T47D (cell line): ENCODE data around the gene NFATC1.
"Not testable (repeated sequence)": the region's sequence is repeated elsewhere in the genome, so short reads cannot be mapped to it uniquely, and the experiment has no call there.

Source experiments
- DNase-seq, 2 experiments: peaks; one replicate each; pipeline versions ENCODE4 v3.0.0 to v3.0.0-alpha.2; 2011 to 2012; ENCODE audit warnings: low read depth in 1 of 2, low spot score in 1 of 2
- JUND ChIP-seq: IDR thresholded peaks from 2 replicates; pipeline ENCODE4 v1.6.1; 2012; ENCODE audit warnings: low read depth
- in situ Hi-C: cut with HindIII; loops from 2 replicates; pipeline ENCODE4 v1.10.0; 2016; ENCODE audit warnings: low sequenced_read_pairs, low pct_unique_long_range_greater_than_20kb

NFATC1 gene

GRCh38 chr18:79493211-79493800, 97.6 kb downstream of the NFATC1 start:
- no peak for DNase-seq
- TF ChIP-seq JUND, result no peak
- in situ Hi-C loops, result no loop called here

- no peak for DNase-seq
- TF ChIP-seq JUND, result no peak
- in situ Hi-C loops, result no loop called here
Measured at GRCh38 chr18:79493801-79494211, 98.1 kb downstream of the NFATC1 start.

DNA sequence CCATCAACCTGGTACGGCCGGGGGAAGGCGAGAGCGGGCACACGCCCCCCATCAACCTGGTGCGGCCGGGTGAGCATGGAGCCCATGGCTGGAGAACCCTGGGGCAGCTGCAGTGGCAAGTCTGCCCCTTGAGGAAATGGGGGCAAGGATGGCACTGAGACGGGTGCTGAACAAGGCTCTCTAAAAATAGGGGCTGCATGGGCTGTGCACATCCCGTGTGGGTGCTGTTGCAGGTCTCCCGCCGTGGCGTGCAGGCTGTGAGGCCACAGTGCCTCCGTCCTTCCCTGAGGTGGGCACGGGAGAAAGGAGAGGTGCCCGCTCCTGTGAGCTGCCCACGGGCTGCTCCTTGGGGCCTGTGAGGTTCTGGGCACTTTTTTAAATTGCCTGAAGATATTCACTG, 99.2 kb downstream of the NFATC1 start:
- in situ Hi-C loops, result no loop called here
- TF ChIP-seq JUND, result no peak
- DNase-seq, result no peak

GRCh38 chr18:79495591-79496071, 99.9 kb downstream of the NFATC1 start:
- in situ Hi-C loops, result no loop called here
- TF ChIP-seq JUND, result no peak
- no peak for DNase-seq

- TF ChIP-seq JUND, result no peak
- in situ Hi-C loops, result no loop called here
- DNase-seq, result no peak
Measured at GRCh38 chr18:79496237-79496977, 100.7 kb downstream of the NFATC1 start.

DNA sequence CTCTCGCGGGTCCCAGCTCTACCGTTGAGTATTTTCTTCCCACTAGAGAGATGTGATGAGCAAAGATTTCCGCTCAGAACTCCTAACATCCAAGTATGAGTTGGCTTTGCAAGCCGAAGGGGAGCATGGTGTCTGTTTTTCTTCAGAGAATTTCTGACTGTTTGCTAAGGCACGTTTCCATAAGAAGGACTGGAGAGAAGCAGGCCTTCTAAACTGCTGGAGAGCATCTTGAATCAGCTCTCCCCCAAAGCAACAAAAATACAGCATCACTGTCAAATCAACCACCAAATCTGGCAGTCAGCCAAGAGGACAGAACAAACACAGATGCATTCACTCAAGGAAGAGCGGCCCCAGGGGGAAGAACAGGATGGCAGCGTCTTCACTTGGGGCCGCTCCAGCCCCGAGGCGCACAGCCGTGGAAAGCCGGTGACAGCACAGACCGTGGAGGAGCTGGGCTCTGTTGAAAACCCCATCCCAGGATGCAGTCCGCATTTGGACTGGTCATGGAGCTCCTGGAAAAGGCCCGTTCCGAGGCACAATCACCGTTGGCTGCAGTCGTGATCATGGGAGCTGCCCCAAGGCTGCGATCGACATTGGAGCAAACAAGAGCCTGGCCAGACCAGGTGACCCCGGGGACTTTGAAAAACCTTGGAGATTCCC, 101.4 kb downstream of the NFATC1 start:
- no peak for TF ChIP-seq JUND
- DNase-seq, result no peak
- in situ Hi-C loops, result no loop called here

- in situ Hi-C loops, result no loop called here
- no peak for DNase-seq
- no peak for TF ChIP-seq JUND
Measured at GRCh38 chr18:79497638-79498081, 101.9 kb downstream of the NFATC1 start.

DNA sequence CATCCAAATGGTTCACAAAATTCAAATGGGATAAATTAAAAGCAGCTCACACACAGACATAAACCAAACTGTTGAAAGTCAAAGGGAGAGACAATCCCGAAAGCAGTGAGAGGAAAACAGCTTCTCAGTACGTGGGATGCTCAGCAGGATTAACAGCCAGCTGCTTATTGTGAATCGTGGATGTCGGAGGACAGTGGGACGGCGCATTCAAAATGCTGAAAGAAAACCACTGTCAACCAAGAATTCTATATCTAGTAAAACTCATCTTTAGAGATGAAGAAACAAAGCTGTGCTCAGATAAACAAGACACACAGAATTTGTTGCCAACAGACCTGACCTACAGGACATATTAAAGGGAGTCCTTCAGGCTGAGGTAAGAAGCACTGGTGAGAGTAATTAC, 102.9 kb downstream of the NFATC1 start:
- DNase-seq, result no peak
- no peak for TF ChIP-seq JUND
- in situ Hi-C loops, result no loop called here

DNA sequence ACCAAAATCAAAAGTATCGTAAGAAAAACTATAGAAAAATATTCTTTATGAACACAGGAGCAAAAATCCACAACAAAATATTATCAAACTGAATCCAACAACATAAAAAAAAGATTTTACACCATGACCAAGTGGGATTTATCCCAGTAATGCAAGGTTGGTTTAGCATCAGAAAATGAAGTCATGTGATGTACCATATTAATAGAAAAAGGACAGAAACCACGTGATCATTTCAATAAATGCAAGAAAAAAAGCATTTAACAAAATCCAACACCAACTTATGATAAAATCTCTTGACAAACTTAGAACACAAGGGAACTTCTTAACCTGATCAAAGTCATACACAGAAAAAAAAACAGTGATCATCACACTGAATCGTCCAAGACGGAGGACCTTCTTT, 105.3 kb downstream of the NFATC1 start:
- TF ChIP-seq JUND, result no peak
- DNase-seq, result no peak
- in situ Hi-C loops, result no loop called here

- no peak for DNase-seq
- in situ Hi-C loops, result no loop called here
- TF ChIP-seq JUND, result no peak
Measured at GRCh38 chr18:79502782-79503181, 107.1 kb downstream of the NFATC1 start.

GRCh38 chr18:79503406-79503805, 107.7 kb downstream of the NFATC1 start:
- in situ Hi-C loops, result no loop called here
- TF ChIP-seq JUND, result no peak
- no peak for DNase-seq

DNA sequence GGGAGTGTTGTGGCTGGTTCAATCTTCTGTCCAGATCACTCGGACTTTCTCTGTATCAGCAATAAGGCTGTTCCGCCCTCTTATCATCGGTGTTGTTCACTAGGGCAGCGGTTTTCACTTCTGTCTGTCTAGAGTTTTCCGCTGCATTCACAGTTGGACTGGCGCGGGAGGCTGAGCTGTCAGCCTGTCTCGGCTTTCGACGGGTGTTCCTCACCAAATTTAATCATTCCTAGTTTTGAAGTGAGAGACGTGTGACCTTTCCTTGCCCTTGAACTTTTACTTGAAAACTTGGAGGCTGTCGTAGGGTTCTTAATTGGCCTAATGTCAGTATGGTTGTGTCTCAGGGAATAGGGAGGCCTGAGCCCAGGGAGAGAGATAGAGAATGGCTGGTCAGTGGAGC, 108.3 kb downstream of the NFATC1 start:
- TF ChIP-seq JUND, result no peak
- in situ Hi-C loops, result no loop called here

DNA sequence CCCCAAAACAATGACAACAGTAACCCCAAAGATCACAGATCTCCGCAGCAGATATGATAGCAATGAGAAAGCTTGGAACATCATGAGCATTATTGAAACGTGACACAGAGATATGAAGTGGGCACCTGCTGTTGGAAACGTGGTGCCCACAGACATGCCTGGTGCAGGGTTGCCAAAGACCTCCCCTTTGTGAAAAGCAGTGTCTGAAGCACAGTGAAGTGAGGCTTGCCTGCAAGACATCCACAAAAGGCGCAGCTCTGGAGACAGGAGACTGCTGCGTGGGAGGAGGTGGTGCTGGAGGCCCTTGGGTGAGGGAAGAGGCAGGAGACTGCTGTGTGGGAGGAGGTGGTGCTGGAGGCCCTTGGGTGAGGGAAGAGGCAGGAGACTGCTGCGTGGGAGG, 108.8 kb downstream of the NFATC1 start:
- DNase-seq, in situ Hi-C loops: not testable (repeated sequence)

More for the DNA sequence above, 108.3 kb downstream of the NFATC1 start:
- no peak for DNase-seq

GRCh38 chr18:79505465-79505864, 109.7 kb downstream of the NFATC1 start:
- in situ Hi-C loops, DNase-seq: not testable (repeated sequence)
